Thyroid gland (tissue), 4 donors: ENCODE results near the gene HBG1.

ENCODE experiments used
- CTCF ChIP-seq, 6 experiments: fragments of 200-600 bp in 3 of 6; fragments of 450-650 bp in 3 of 6; sonication (generic) in 3 of 6; IDR thresholded peaks; one replicate each; pipeline ENCODE4 v1.5.1; 2016 to 2019; ENCODE audit warnings: antibody characterized with exemption in 6 of 6, mild to moderate bottlenecking in 2 of 6, inconsistent platforms in 1 of 6, moderate library complexity in 1 of 6
- POLR2A ChIP-seq, 2 donors: fragments of 450-650 bp; IDR thresholded peaks; one replicate each; pipeline ENCODE4 v1.6.1; 2017; ENCODE audit warnings: antibody characterized with exemption in 2 of 2, mild to moderate bottlenecking in 2 of 2, moderate library complexity in 1 of 2

- TF ChIP-seq CTCF (IDR thresholded peaks at IDR 0.05), result no peak
- no peak for TF ChIP-seq POLR2A (IDR thresholded peaks at IDR 0.05)
Observed at GRCh38 chr11:5247472-5248192, 2.0 kb downstream of the HBG1 start.
